Subcutaneous abdominal adipose tissue (tissue), 5 donors: Measurements from ENCODE around the gene POFUT2.
A peak's percentile ranks its signal among the peaks of the same experiment; 100 is the strongest.

Source experiments
- H3K27ac ChIP-seq: one replicate; pipeline ENCODE4 v1.7.0; 2013; ENCODE audit warnings: low read depth, mild to moderate bottlenecking, inconsistent platforms, low read length, moderate library complexity
- H3K27me3 ChIP-seq, 5 donors: one replicate each; pipeline ENCODE4 v1.7.0; 2013; ENCODE audit warnings: low read length in 5 of 5, inconsistent platforms in 1 of 5; ENCODE audit not compliant: control insufficient read depth in 5 of 5, insufficient read depth in 4 of 5
- H3K36me3 ChIP-seq, 5 donors: one replicate each; pipeline ENCODE4 v1.7.0; 2013; ENCODE audit warnings: low read length in 5 of 5; ENCODE audit not compliant: control insufficient read depth in 5 of 5, insufficient read depth in 5 of 5
- H3K4me1 ChIP-seq, 5 donors: one replicate each; pipeline ENCODE4 v1.7.0; 2013; ENCODE audit warnings: low read length in 5 of 5, mild to moderate bottlenecking in 3 of 5, moderate library complexity in 1 of 5; ENCODE audit not compliant: control insufficient read depth in 5 of 5, insufficient read depth in 5 of 5
- H3K4me3 ChIP-seq, 5 donors: one replicate each; pipeline ENCODE4 v1.7.0; 2013; ENCODE audit warnings: low read length in 5 of 5, low read depth in 1 of 5
- H3K9ac ChIP-seq, 5 donors: one replicate each; pipeline ENCODE4 v1.7.0; 2013; ENCODE audit warnings: low read length in 5 of 5, mild to moderate bottlenecking in 4 of 5, moderate library complexity in 3 of 5
- H3K9me3 ChIP-seq, 5 donors: one replicate each; pipeline ENCODE4 v1.7.0; 2013; ENCODE audit warnings: low read length in 5 of 5; ENCODE audit not compliant: control insufficient read depth in 5 of 5
- donor health status: healthy.
- donor health status: healthy.
- donor health status: healthy.
- donor health status: healthy.
- donor health status: healthy.

POFUT2 gene

GRCh38 chr21:45297329-45297728, 9.6 kb upstream of the POFUT2 start:
- no peaks in the 10 kb centered on the region for H3K36me3 ChIP-seq
- peaks cover 22 to 59% (median 49%) of the 10 kb centered on the region in 5 donors for H3K4me1 ChIP-seq
- H3K4me3 ChIP-seq, result no peak overlapping the region
- H3K27ac ChIP-seq, result no peak overlapping the region
- peaks cover 0 to 30% (median 2%) of the 10 kb centered on the region in 5 donors for H3K27me3 ChIP-seq
- no peaks in the 10 kb centered on the region for H3K9me3 ChIP-seq
- peak overlapping the region in 1 of 5 donors; percentile 35 for H3K9ac ChIP-seq

GRCh38 chr21:45296638-45297037, 8.9 kb upstream of the POFUT2 start:
- Histone ChIP-seq H3K36me3 (no peaks in the 10 kb centered on the region), H3K9me3 (no peaks in the 10 kb centered on the region), H3K4me1 (peaks cover 19 to 59% (median 47%) of the 10 kb centered on the region in 5 donors), H3K9ac (no peak overlapping the region), H3K27me3 (peaks cover 0 to 26% (median 0%) of the 10 kb centered on the region in 5 donors), H3K27ac (no peak overlapping the region), H3K4me3 (no peak overlapping the region)

GRCh38 chr21:45295576-45296365, 8.1 kb upstream of the POFUT2 start:
- Histone ChIP-seq H3K4me1 (peaks cover 18 to 51% (median 48%) of the 10 kb centered on the region in 5 donors), H3K9ac (peak overlapping the region in 2 of 5 donors; percentile 55 to 68), H3K27me3 (peaks cover 0 to 26% (median 0%) of the 10 kb centered on the region in 5 donors), H3K27ac (peak overlapping the region; percentile 86), H3K4me3 (peak overlapping the region in 1 of 5 donors; percentile 17), H3K9me3 (no peaks in the 10 kb centered on the region), H3K36me3 (no peaks in the 10 kb centered on the region)

GRCh38 chr21:45294509-45295291, 7.0 kb upstream of the POFUT2 start:
- H3K4me3 ChIP-seq, result peak overlapping the region; percentile 17 to 42 (median 23)
- H3K9ac ChIP-seq, result peak overlapping the region in 4 of 5 donors; percentile 3 to 69 (median 38)
- H3K27me3 ChIP-seq, result peaks cover 0 to 21% (median 0%) of the 10 kb centered on the region in 5 donors
- H3K36me3 ChIP-seq, result no peaks in the 10 kb centered on the region
- peaks cover 18 to 46% (median 41%) of the 10 kb centered on the region in 5 donors for H3K4me1 ChIP-seq
- no peaks in the 10 kb centered on the region for H3K9me3 ChIP-seq
- peak overlapping the region; percentile 86 for H3K27ac ChIP-seq

- peak overlapping the region in 4 of 5 donors; percentile 3 to 69 (median 38) for H3K9ac ChIP-seq
- H3K4me3 ChIP-seq, result peak overlapping the region in 2 of 5 donors; percentile 23 to 29
- H3K36me3 ChIP-seq, result no peaks in the 10 kb centered on the region
- H3K27me3 ChIP-seq, result peaks cover 0 to 21% (median 0%) of the 10 kb centered on the region in 5 donors
- peaks cover 18 to 44% (median 43%) of the 10 kb centered on the region in 5 donors for H3K4me1 ChIP-seq
- H3K27ac ChIP-seq, result peak overlapping the region; percentile 86
- H3K9me3 ChIP-seq, result no peaks in the 10 kb centered on the region
Observed at GRCh38 chr21:45293726-45294401, 6.2 kb upstream of the POFUT2 start.

GRCh38 chr21:45293220-45293725, 5.6 kb upstream of the POFUT2 start:
- Histone ChIP-seq H3K4me3 (peak overlapping the region in 1 of 5 donors; percentile 29), H3K27ac (peak overlapping the region; percentile 86), H3K4me1 (peaks cover 18 to 50% (median 46%) of the 10 kb centered on the region in 5 donors), H3K9ac (peak overlapping the region in 2 of 5 donors; percentile 5 to 30), H3K27me3 (peaks cover 0 to 21% (median 0%) of the 10 kb centered on the region in 5 donors), H3K9me3 (no peaks in the 10 kb centered on the region), H3K36me3 (no peaks in the 10 kb centered on the region)

- Histone ChIP-seq H3K27me3 (peaks cover 0 to 21% (median 0%) of the 10 kb centered on the region in 5 donors), H3K4me3 (peak overlapping the region in 2 of 5 donors; percentile 6 to 35), H3K9ac (peak overlapping the region in 2 of 5 donors; percentile 5 to 49), H3K36me3 (no peaks in the 10 kb centered on the region), H3K9me3 (no peaks in the 10 kb centered on the region), H3K4me1 (peaks cover 17 to 50% (median 45%) of the 10 kb centered on the region in 5 donors), H3K27ac (no peak overlapping the region)
Observed at GRCh38 chr21:45292399-45293219, 4.9 kb upstream of the POFUT2 start.

- Histone ChIP-seq H3K27ac (no peak overlapping the region), H3K9ac (no peak overlapping the region), H3K4me3 (no peak overlapping the region), H3K9me3 (no peaks in the 10 kb centered on the region), H3K4me1 (peaks cover 14 to 52% (median 45%) of the 10 kb centered on the region in 5 donors), H3K27me3 (peaks cover 0 to 21% (median 0%) of the 10 kb centered on the region in 5 donors), H3K36me3 (no peaks in the 10 kb centered on the region)
Observed at GRCh38 chr21:45291613-45292398, 4.1 kb upstream of the POFUT2 start.
